HG03103 (cell line): Measurements from ENCODE around the gene TFB1M.

Experiments
- ATAC-seq: cut with Tn5 transposase; IDR thresholded peaks from one replicate; pipeline ENCODE4 v1.9.1; 2021; ENCODE audit warnings: low read depth; ENCODE audit not compliant: unreplicated experiment

The TFB1M gene

DNA sequence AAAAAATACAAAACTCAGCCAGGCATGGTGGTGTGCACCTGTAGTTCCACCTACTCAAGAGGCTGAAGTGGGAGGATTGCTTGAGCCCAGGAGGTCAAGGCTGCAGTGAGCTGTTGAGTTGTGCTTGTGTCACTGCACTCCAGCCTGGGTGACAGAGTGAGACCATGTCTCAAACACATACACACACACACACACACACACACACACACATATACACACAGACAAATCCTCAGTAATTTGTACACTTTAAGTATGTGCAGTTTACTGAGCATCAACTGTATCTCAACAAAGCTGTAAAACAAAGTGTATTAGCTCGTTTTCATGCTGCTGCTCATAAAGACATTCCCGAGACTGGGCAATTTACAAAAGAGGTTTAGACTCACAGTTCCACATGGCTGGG, 7.3 kb downstream of the TFB1M start:
- no peak for ATAC-seq

DNA sequence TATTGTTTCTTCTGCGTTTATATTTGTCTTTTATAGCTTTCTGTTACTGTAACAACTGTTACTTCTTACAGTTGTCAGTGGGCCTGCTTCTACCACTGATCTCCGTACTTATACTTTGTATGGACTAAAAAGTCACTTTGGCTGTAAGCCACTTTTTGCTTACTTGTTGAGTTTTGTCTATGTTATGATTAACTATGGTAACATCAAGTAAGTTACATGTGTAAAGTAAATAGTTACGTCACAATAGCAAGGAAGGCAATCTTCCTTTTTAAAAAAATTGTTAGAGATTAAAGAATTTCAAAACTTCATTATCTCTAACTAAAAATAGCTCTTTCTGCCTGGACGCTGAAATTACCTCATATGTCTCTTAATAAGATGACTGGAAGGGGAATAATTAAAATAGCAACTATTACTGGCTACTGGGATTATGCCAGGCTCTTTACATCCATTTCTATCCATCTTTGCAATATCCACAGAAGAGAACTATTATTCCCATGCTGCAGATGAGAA, 10.9 kb downstream of the TFB1M start:
- no peak for ATAC-seq

DNA sequence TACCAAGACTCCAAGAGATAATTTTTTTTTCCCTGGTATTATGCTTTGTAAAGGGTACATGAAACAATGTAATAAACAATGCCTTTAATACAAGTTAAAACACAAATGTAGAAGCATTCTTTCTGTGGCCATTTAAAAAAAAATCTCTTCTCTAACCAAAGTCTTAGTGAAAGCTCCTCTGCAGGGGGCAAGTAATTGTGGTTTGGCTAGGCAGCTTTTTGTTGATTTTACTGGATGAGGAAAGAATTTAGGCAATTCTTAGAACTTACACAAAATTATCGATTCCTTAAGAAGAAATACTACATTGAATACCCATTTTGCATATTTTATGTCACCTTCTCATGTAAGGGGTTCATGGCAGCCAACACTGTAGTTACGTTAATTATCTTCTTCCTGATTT, 12.4 kb downstream of the TFB1M start:
- ATAC-seq = no peak

DNA sequence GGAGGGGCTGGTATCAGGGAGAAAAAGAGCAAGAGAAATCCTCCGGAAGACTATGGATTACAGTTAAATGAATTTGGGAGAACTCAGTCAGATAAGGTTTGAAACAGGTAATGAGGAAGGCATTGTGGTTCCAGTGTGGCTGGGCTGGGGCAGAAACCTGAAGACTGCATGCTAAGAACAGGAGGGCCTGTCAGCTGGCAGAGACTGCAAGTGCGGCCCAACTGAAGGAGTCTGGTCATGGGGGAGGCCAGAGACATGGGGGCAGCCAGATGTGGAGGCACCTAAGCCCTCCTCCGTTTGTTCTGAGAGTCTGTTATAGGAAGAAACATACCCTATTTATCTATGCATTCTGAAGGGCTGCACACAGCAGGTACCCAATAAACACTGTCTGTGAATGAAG, 16.6 kb downstream of the TFB1M start:
- no peak for ATAC-seq

DNA sequence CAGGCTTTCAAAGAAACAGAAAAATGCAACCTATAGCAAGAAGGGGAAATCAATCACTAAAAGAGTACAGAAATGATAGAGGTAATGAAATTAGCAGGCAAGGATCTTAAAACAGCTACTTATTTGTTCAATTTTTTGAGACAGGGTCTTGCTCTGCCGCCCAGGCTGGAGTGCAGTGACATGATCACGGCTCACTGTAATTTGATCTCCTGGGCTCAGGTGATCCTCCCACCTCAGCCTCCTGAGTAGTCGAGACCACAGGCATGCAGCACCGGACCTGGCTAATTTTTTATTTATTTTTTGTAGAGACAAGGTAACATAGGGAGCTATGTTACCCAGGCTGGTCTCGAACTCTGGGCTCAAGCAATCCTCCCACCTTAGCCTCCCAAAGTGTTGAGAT, 21.6 kb downstream of the TFB1M start:
- no peak for ATAC-seq

DNA sequence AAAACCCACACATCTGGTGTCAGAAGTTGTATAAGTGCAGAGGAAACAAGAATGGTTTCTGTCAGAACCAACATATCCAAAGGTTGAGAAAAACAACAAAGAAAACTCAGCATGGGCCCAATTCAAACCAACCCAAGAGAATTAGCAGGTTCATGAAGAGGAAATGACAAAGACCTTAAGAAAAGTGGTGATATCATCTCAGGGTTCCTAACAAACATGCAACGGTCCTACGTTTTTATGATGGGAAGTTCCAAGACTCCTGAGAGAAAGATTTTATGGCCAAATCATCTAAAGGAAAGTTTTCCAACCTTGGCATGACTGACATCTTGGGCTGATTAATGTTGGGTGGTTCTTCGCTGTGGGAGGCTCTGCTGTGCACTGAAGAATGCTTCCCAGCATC, 23.0 kb downstream of the TFB1M start:
- no peak for ATAC-seq

DNA sequence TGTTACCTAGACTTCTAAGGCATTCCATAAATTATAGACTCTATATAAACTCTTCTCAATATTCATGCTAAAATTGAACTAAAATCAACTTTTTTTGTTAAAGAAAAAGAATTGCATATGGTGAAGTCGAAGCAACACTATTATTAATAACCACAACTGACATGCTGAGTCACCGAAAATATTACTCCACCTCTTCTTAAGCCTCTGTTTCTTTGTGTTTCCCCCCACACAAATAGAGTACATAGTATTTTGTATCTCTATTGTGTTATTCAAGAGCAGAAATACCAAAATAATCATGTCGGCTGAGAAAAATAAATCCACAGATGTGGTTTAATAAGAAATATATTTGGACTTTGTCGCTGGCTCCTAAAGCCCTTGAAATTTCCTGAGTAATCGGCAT, 23.8 kb downstream of the TFB1M start:
- ATAC-seq = no peak

DNA sequence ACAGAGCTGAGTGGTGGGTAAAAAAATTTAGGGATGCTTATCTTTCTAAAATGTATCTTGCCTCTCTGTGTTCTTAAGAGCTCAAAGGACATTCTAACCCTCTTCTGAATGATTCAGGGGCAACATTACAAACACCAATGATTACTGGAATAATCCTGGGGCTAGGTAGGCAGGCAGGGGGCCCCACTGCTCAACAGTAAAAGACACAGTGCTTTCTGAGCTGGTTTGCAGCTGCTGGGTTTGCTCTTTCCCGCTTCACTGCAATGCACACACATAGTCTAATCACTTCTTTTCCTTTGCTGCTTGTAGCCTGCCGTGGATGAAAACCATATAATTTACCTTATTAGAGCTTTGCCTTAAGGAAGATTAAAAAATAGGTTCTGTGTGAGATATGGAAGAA, 26.5 kb downstream of the TFB1M start:
- ATAC-seq = no peak

DNA sequence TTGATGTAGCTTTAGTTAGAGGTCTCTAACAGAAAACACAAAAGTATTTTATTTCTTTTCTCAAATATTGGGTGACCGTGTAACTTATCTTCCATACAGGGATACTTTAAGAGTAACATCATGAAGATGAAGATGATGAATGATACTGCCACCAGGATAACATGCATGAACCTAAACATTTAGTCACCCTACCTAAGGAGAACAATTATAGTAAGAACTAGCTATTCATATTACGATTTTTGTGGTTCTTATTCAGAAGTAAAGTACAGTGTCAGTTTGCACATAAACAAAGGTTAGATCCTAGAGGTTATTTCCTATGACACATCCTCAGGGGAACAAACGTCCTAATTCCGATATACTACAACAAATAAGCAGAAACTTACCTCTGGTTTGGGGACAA, 29.5 kb downstream of the TFB1M start:
- no peak for ATAC-seq

DNA sequence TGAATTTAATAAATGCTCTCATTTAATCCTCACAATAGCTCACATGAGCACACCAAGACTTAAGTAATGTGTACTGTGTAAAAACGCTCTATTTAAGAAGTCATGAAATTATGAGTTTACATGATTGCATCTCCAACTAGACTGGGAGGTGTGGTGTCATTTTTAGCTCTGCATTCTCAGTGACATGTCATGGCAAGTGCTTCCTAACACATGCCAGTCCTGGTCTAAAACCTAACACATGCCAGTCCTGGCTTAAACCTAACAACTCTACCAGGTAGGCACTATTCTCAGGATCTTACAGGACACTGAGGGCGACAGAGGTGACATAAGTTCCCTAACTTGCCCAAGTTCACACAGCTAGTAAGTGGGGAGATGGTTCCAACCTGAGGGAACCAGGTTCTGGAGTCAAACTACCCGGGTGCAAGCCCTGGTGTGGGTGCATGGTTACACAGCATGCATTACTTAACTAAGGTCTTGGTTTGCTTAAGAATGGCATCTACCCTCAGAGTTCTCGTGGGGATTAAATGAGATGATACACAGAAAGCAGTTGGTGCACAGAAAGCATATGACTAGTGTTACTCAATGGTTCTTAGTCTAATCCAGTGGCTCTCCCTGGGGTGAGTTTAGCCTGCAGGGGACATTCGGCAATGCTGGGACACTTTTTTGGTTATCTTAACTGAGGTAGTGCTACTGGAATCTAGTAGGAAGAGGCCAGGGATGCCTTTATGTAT, 35.8 kb downstream of the TFB1M start:
- no peak for ATAC-seq

DNA sequence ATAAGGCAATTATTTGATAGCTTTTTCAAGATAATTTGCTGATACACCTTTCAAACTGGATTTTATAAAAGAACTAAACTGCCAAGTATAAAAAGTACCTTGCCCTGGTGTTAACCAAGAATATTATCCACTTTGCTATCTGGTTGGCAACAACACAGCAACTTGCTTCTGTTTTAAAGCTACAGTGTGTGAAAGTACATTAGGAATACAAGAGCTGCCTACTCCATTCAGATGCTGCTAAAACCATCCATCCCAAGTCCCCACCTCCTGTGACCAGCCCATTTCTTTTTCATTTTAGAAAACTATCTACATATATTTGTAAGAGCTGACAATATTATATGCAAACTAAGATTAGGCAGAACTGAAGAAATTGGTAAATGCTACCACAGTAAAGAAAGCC, 37.6 kb downstream of the TFB1M start:
- no peak for ATAC-seq

DNA sequence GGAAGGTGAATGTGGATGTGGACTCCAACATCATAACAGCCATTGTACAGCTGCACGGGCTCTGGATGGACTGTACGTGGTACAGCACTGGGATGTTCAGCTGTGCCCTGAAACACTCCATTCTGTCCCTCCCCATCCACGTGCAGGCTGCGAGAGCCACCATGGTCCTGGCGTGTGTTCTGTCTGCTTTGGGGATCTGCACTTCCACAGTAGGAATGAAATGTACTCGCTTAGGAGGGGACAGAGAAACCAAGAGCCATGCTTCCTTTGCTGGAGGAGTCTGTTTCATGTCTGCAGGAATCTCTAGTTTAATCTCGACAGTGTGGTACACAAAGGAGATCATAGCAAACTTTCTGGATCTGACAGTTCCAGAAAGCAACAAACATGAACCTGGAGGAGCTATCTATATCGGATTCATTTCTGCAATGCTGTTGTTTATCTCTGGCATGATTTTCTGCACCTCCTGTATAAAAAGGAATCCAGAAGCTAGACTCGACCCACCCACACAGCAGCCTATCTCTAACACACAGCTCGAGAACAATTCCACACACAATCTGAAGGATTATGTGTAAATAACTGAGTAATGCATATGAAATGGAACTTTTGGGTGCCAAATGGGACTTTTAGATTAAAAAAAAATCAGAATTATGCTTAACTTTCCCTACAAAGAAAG, 38.3 kb downstream of the TFB1M start:
- ATAC-seq = no peak

DNA sequence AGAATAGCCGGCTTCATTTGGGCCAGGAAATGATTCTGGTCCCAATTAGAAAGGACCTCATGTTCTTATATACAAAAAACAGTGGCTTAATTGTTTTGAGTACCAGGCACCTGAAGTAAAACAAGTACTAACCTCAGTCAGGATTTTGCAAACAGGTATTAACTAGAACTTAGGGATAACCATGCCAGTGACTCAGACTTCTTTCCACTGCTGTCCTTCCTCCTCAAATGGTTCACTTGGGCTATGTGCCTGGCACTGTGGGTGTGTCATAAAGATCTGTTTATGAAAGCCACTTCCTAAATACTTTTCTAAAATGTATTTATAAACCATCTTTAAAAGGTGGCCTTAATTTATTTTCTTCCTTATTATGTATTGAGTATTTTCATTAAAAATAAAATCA, 39.8 kb downstream of the TFB1M start:
- no peak for ATAC-seq

DNA sequence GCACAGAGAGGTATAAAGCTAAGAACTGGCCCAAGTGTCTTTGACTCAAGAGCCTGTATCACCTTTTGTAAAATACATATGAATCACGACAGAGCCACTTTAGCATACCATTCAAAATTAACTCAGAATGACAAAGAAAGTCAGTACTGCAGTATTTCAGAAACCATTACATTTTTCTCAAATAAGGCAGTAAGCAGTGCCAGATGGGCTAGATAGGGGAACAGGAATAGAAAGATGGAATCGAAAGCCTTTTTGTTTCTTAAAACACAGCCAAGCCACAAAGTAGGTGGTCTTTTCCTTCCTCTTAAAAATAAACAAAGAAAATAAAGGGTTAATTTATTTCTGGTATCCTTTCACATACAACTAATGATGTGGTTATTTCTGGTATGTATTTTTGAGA, 40.2 kb downstream of the TFB1M start:
- no peak for ATAC-seq

DNA sequence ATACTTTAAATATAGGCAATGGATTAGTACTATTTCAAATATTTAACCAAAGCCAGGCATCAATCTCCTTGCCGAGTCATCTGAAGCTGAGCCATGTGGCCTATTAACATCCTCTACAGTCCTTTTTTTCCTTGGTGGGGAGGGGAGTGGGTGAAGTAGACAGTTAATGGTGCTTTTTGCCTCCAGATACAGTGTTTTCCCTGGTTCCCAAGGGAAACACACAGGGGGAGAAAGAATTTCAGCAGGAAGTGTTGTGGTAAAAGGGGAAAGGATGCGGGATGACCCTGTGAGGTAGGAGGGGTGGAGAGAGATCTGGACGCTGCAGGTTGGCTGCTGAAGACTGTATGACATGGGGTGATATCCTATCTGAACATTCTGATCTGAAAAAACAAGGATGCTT, 40.9 kb downstream of the TFB1M start:
- no peak for ATAC-seq

DNA sequence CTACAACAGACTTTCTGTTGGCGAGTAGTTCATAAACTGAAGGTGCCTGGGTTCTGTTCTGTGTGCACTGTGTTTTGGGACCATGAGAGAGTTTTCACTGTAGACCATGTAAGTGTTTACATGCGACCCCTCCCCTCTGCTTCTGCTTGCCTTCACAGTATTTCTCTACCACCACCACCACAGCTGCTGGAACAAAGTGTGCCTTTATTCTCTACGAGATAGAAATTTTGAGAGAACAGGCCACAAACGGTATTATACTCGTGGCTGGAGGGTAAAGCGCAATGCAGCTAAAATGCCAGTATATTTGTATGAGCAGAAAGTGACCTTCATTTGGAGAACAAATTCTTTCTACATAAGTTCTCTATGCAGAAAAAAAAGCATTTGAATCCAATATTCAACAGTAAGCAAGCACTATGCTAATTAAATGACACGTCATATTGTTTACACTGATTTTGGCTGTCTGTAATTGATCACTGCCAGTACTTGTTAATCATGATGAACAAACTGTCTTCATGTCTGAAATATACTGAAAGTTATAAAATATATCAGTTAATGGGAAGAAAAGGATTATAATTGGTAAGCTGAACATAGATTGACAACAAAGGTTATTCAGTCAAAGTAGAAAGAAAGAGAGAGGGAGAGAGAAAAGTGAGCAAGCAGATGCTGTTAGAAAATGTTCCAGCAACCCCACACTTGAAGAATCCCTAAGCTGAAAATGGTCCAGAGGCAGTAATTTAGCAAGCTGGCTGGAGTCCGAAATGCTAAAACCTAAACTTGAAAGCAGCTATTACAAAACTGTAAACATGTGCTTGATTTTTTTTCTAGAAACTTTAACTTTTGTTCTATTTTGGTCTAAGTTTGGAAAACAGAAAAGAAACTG, 41.7 kb downstream of the TFB1M start:
- ATAC-seq = no peak

DNA sequence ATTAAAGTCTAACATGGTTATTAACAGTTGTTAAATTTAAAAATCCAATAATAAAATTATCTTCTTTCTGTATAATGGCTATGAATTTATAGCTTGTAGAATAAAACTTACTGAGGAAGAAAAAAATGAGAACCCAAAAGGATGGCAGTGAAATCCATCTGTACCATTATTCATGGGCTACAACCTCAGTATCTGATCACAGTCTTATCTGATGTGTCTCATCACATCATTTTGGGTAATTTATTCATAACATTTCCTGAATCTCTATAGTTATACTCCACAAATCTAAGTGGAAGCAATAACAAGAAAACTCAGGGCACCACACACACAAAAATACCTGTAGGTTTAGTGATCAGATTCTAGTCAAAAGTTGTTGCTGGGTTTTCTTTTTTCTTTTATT, 43.1 kb downstream of the TFB1M start:
- no peak for ATAC-seq

DNA sequence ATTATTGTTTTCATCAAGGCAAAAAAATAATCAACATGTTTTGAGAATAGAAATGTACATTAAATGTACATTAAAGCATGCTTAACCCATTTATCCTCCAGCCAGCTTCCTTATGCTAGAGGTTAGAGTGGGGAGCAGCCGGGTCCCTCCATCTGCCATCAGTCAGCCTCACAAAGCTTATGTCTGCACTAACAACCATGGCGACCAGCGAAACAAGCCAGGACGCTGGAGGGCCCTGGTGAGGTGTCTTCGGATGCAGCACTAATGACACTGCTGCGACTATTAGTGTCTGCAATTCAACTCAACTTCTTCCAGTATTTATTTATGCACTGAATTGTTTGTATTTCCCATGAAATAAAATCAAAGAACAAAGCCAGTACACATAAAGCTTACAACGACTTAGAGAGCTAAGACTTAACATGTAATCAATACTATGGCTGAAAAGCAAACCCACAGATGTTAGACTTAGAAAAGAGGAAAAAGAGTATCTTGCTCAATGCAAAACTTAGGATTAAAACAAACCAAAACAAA, 43.7 kb downstream of the TFB1M start:
- ATAC-seq = no peak

DNA sequence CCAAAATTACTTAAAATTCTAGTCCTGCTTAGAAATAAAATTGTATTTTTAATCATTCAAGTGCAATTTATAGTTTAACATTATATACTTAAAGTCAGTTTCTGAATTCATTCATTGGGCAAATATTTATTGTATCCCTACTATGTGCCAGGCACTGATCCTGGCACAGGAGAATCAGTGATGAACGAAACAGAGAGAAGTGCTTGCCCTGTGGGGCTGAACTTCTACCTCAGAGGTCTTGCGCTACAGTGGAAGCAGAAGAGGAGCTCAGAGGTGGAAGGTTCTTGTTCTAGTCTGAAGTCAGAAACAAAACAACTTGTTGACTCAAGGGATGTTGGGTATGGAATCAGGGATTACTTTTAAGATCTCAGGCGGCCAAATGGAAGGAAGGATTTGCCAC, 44.5 kb downstream of the TFB1M start:
- ATAC-seq = no peak

DNA sequence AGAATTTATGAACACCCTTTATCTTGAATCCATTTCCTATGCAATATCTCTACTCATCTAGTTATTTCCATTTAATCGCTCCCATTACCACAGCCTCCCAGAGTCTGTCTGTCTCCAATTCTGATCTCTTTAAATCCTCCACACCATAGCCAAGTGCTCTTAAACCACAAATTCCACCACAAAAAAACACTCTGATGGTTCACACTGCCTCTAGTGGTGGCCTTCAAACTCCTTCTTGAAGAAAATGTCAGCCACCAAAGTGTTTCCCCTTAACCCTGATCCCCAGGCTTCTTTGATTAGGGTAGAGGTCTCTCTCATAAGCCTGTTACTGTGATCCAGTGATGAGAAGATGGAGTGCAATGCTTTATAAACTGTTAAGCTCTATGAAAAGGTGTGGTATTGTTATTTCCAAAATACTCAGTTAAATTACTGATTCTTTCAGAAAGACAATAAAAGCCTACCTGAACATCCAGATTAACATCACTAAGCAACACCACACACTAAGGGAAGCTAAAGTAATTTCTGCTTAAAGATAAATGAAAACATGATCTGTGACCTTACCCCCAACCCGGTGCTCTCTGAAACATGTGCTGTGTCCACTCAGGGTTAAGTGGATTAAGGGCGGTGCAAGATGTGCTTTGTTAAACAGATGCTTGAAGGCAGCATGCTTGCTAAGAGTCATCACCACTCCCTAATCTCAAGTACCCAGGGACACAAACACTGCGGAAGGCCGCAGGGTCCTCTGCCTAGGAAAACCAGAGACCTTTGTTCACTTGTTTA, 46.0 kb downstream of the TFB1M start:
- peak; percentile 54 for ATAC-seq
